Activated CD8-positive, alpha-beta memory T cell treated with anti-CD3 and anti-CD28 coated beads for 48 hours (primary cell): ENCODE results near the gene STT3B.
"Not testable (repeated sequence)": the region's sequence is repeated elsewhere in the genome, so short reads cannot be mapped to it uniquely, and the experiment has no call there.

Experiments used
- DNase-seq, 3 experiments: peaks; one replicate each; pipeline ENCODE4 v3.0.0-alpha.2; 2020; ENCODE audit warnings: low read depth in 2 of 3, low spot score in 2 of 3

STT3B gene

DNA sequence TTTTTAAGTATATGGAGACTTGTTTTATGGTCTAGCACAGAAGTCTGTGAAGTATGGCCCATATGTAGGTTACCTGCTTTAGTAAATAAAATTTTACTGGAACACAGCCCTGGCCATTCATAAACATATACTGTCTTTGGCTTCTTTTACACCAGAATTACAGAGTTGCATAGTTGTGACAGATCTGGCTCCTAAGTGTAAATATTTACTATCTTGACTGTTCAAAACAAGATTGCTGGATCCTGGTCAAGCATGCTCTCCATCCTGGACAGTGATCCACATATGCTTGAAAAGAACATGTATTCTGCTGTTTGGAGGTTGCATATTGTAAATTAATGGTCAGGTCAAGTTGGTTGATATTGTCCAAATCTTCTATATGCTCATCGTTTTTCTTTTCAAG, 57.9 kb downstream of the STT3B start:
- no peak for DNase-seq

DNA sequence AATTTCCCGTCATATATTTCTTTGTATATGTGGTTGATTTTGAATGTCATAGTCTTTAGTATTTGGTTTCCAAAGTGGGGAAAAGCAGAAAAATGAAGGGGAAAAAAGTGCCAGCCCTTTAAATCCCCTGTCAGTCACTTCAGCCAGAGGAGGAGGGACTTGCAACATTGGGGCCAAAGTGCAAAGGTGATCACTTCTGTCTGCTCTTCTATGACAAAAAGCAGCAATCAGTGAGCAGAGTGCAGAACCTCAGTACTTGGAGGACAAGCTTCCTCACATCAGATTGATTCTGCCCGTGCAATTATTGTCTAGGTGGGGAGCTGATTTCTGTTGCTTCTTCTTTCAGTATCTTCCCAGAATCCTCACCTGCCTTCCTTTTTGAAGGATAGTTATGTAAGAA, 60.0 kb downstream of the STT3B start:
- no peak for DNase-seq

DNA sequence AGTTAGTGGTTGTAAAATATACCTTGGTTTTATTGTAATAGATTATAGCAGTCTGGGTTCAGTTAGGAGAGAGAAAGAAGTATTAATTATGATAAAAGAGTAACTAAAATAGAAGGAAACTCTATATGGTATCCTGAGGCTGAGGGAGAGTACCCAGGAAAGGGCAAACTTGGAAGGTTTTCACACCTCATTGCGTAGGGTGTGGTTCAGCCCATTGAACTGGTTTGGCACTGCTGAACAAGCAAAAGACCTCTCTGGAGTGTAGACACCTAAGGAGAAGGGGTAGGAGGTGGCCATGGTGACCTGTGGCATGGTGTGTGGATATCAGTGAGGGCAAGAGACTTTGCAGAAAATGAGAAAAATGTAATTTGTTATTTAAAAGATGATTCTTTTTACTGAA, 63.5 kb downstream of the STT3B start:
- no peak for DNase-seq

DNA sequence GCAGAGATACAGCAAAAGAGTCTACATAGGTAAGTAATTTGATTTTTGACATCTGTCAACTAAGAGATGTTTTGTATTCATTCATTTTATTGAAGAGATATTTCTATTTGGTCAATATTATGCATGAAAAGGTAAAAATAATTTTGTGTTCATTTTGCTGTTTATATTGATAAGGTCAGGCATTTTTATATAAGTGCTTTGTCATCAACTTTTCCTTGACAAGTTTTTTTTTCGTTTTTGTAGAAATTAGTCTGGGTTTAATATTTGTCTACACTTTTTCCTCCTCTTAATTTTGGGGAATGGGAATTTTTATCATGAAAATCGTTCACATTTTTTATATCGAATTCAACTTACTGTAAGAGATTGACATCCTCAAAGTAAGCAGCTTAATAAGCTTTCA, 67.7 kb downstream of the STT3B start:
- no peak for DNase-seq

DNA sequence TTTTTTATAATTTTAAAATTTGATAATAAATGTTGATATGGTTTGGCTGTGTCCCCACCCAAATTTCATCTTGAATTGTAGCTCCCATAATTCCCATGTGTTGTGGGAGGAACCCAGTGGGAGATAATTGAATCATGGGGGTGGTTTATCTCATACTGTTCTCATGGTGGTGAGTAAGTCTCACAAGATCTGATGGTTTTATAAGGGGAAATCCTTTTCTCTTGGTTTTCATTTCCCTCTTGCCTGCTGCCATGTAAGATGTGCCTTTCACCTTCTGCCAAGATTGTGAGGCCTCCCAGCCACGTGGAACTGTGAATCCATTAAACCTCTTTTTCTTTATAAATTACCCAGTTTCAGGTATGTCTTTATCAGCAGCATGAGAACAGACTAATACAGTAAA, 72.6 kb downstream of the STT3B start:
- DNase-seq, result not testable (repeated sequence)

DNA sequence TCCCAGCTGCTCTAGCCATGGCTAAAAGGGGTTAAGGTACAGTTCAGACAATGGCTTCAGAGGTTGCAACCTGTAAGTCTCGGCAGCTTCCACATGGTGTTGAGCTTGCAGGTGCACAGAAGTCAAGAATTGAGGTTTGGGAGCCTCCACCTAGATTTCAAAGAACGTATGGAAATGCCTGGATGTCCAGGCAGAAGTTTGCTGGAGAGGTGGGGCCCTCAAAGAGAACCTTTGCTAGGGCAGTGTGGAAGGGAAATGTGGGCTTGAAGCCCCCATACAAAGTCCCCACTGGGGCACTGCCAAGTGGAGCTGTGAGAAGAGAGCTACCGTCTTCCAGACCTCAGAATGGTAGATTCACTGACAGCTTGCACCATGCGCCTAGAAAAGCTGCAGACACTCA, 73.7 kb downstream of the STT3B start:
- no peak for DNase-seq

DNA sequence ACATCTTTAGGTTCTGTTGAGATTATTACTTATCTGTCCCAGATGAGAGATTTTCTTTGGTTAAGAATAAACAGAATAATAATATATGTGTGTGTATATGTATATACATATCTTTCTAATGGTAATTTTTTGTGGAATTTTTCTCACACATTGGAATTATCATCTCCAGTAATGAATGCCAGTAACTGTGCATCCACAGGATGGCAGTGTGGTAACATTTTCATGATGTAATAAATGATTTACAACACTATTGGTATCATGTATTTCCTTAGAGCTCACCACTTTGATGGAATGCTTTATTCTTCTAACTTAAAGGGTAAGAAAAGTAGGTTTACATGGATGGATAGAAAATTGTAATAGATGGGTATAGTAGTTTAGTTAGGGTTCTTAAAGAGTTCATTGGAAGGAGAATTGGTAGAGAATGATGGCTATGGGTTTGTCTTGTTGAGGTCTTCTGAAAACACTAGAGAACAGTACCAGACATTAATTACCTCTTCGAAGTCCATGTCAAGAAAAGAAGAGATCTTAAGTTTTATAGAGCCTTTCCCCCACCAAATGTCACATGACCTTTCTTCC, 78.1 kb downstream of the STT3B start:
- DNase-seq, result no peak

DNA sequence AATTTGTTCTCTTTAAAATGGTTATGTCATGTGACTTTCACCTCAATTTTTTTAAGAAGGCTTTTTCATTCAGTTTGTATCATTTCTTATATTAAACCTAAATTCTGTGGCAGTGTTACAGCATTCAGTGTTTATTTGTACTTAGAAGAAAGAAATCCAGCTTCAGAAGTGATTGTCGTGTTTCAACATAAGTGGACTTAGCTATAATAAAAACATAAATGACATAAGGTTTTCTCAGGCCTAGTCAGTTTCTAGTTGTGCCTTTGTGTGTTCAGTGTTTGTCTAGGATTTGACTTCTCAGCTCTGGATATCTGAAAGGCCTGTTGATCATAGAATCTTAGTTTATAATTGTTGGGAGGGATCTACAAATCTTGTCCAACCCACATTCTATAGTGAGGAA, 80.5 kb downstream of the STT3B start:
- no peak for DNase-seq

DNA sequence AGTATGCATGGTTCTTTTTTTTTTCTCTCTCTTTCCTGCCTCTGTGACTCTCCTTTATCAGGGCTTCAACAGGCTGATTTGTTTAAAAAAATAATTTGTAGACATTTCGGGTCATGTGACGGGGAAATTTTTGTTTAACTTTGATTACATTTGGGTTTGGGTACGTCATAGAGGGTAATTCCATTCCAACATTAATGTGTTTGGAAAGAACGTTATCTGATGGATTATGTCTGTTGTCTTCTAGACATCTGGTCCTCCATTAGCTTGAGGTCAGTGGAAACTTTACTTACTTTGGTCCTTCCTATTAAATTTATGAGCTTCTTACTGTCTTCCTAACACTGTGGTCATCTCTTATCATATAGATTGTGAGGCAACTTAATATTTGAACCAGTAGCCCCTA, 80.9 kb downstream of the STT3B start:
- no peak for DNase-seq

DNA sequence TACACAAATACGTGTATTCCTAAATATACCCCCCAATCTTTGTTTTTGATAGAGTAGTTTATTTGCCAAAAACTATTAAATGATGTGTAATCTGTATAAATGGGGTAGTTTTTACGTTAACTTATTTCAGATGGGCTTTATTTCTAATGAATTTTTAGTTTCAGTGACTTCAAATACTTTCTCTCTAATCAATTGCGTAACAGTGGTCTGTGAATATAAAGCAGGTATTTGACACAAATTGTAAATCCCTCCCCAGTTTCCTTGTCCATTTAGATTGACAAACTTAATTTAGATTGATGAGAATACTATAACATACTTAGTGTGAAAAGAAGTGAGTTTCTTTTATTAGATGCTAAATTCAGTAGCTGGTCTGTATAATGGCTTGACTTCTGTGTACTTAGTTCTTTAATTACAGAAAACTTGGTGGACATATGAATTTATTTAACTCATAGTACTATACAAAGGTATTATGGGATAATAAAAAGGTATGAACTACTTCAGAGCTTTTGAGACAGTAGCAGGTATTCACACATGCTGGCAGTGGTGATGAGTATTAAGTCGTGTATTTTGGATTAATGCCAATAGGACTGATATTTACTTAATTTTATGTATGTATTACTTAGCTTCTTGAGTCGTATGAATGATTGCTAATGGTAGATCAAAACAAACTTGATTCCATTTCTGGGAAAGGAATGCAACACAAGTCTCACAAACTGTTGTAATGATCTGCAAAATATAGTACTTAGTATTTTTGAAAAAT, 81.6 kb downstream of the STT3B start:
- no peak for DNase-seq

DNA sequence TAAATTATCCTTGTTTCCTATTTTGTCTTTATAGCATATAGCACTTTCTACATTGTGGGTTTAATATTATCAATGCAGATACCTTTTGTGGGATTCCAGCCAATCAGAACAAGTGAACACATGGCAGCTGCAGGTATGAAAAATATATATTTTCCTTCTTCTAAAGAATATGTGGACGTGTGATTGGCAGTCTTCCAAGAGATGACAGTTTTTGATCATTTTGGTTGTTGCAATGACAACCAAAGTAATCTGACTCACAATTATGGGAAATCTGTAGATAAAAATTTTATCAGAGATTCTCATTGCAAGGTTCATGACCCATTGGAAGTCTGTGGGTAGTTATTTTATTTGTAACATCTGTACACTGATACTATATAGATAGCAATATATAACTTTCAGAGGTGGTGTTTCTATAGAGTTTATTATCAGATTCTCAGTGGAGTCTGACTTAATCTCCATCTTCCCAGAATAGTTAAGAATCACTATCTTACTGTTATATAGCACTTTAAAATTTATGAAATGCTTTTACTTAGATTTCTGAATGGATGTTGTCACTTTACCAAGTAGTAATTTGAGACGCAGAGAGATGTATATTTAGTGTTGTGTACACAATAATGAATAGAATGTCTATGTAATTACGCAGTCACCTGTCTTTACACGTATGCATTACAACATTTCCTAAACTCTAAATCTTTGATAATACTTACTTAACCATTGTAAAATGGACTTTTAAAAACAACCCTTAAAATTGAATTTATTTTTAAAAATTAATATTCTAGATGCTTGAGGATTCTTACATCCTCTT, 82.5 kb downstream of the STT3B start:
- no peak for DNase-seq

DNA sequence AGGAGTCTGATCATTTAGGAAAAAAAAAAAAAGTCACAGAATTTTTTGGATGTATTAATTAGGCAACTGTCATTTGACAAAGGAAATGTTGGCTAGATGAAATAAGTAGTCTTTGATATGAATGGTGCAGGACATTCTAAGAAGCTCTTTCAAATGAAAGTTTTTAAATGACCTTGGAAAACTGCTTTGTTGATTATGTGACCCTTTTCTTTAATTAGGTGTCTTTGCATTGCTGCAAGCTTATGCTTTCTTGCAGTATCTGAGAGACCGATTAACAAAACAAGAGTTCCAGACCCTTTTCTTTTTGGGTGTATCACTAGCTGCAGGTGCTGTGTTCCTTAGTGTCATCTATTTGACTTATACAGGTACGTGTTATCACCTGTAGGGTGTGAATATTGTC, 84.0 kb downstream of the STT3B start:
- DNase-seq, result no peak

DNA sequence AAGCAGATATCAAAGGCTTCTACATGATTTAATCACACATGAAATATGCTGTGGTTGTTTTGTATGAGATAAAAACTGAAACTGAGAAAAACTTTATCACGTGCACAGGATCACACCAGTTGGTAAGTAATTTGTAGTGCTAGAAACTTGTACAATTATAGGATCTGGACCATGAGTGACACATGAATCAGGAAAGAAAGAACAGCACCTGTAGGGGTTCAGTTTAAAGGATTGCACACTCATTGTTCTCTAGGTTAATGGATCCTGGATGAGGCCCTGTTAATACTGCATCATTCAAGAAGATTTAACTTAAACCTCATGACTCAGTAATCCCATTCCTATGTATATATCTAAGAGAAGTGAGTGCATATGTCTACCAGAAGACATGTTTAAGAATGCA, 87.9 kb downstream of the STT3B start:
- no peak for DNase-seq

DNA sequence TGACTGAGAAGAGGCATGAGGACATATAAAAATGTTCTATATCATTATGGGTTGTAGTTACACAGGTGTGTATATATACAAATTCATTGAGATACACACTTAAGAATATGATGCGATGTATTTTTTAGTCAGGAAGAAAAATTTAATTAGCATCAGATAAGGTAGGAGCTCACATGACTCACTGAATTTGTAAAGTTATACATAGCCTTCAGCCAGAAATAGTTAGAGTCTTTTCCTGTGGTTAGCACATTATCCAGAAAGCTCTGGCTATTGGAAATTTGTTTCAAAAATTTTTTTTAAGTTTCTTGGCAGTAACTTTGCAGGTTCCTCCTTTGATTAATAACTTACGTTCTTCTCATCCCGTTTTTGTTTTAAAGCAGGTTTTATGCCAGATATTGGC, 88.6 kb downstream of the STT3B start:
- DNase-seq, result no peak

DNA sequence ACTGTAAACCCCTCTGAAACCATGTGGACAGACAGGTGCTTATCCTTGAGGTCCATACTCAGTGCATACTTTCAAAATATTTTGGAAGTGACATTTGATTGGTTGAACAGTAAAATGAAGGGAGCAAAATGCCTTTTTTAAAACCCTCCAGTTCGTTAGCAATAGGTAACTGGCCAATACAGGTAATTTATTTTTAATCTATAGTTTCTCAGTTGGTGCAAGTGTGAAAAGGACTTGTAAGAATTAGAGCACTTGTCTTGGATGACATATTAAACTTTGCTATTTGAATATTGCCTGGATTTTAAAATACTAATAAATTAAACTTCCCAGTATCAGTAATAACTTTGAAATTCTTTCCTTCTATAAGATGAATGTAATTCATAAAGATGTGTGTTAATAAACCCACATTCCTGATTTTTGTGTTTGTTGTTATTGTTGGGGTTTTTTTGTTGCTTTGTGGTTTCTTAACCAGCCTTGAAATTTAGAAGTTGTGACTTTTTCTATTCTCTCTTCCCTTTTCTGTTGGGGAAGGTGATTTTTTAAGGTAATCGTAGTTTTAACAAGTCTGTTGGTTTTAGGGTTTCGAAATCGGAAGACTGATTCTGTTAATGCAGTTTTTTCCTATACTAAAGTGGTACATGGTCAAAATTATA, 90.0 kb downstream of the STT3B start:
- no peak for DNase-seq

DNA sequence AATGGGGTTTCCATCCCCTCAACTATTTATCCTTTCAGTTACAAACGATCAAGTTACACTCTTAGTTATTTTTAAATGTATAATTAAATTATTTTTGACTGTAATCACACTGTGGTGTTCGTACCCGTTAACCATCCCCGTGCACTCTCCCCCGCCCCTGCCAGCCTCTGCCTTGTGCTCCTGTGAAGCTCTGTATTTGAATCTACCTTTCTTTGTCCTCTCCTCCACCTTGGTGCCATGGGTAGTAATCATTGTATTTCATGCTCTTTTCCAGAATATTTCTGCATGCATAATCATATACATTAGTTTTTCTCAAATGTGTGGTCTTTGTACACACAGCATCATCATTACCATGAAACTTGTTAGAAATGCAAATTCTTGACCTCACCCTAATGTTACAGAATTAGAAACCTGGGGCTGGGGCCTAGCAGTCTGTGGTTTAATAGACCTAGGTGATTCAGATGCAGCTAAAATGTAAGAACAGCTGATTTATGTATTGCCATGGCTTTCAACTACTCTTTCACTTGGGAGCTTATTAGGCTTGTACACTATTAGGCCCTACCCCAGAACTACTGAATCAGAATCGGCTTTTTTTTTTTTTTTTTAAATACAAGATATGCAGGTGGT, 91.5 kb downstream of the STT3B start:
- no peak for DNase-seq

DNA sequence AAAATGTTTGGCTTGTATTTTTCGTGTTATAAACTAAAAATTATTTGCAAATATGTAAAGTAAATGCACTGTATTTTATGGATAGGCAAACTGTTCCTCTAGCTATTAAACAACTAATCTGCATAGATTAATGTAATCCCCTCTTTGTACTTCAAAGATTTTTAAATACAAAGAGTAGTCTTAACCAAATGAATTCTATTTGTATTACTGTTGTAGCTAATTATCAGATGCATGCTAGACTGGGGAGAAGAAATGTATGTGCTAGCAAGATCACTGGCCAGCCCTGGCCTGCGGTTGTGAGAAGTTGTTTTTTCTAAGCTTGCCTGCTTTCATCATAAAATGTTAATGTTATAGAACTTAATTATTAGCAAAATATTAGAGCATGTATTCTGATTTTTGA, 92.6 kb downstream of the STT3B start:
- DNase-seq, result no peak

DNA sequence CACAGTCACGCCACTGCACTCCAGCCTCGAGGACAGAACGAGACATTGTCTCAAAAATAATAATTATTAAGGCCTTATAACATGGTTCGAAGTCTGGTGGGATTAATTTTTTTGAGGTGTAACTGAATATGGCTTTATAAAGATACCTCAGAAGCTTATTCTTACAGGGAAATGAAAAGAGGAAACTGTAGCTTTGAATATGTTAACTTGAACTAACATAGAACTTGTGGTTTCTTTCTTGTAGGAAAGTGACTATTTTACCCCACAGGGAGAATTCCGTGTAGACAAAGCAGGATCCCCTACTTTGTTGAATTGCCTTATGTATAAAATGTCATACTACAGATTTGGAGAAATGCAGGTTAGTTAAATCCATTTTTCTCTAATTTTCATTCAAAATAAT, 96.3 kb downstream of the STT3B start:
- no peak for DNase-seq

DNA sequence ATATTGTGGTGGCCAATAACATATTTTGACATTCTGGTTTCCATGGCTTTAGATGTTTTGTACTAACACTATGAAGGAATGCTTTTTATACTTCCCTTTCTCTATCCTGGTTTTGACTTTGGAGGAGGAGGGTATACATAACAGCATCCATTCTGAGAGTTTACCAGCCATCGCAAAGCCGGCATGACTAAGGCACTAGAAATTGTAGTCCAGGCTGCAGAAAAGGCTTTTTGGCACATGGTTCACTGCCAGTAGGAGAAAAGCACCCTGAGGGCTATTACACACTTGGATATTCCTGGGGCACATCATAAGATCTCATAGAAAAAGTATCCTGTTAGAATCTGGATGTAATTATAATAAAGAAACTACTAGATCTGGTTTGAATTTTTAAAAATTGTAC, 101.8 kb downstream of the STT3B start:
- DNase-seq, result no peak

DNA sequence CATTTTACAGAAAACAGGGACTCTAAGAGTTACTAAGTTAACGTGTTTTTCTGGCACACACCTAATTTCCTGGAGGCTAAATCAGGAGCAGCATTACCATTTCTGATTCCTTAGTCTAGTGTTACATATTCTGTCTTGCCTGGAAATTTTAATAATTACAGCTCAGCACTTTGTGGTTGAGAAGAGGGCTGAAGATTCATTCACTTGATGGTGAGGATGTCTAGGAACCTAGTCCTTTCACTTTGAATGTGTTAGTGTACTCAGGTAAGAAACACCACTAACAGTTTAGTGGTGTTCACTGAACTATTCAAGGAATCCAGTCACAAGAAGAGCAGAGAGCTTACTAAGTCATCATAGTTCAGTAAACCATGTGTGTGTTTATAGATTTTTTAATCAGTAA, 102.8 kb downstream of the STT3B start:
- no peak for DNase-seq

DNA sequence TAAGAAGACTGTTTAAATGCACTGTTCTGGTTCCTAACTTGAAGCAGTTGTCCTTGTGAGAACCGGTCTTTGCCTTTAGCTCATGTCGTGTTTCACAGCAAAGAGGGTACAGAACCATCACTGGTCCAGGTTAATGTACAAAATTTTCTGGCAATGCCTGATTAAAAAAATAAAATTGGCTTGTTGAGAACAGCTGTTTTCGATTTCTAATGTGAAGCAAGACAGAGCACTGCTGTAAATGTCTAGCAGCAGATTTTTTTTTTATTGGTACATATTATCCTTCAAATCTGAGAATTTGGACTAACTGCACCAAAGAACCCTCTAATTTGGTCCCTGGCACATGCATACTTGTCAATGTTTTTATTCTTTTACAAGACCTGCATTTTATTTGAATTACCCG, 103.3 kb downstream of the STT3B start:
- no peak for DNase-seq
